Measurements from ENCODE around the gene ATL1. TPM values are rescaled to one million over a fixed set of nuclear protein-coding genes. Genes with fewer than 3 reads are reported as not detected.

Gene ATL1
- total and polyA plus RNA-seq, 2 of the 8 experiments (the other 6 are each of a cell fraction or from before 2014, with no cell fraction given) = 4.0 to 5.9 TPM

- TF ChIP-seq CHD7 (IDR thresholded peaks at IDR 0.05; ENCODE audit: insufficient replicate concordance, low read length) (no peak), SIN3A (conservative IDR thresholded peaks at IDR 0.05 in 1 of 2, IDR thresholded peaks at IDR 0.05 in 1 of 2; ENCODE audit: low read depth in 1 of 2, low read length in 2 of 2) (no peak), TCF12 (IDR thresholded peaks at IDR 0.05; ENCODE audit: low read depth, low read length) (no peak), ATF3 (IDR thresholded peaks at IDR 0.05; ENCODE audit: insufficient read depth, low read depth, low read length) (no peak), BCL11A (IDR thresholded peaks at IDR 0.05; ENCODE audit: low read depth in 2 of 2, low read length in 2 of 2) (no peak), E2F6 (IDR thresholded peaks at IDR 0.05) (no peak), TAF7 (optimal IDR thresholded peaks at IDR 0.05; ENCODE audit: borderline replicate concordance, low read depth, low read length) (no peak), CHD1 (IDR thresholded peaks at IDR 0.05; ENCODE audit: low read depth, low read length) (no peak), HDAC2 (IDR thresholded peaks at IDR 0.05; ENCODE audit: borderline replicate concordance in 1 of 2, low read depth in 2 of 2, low read length in 2 of 2) (no peak), JUN (IDR thresholded peaks at IDR 0.05; ENCODE audit: low read depth, low read length) (no peak)
These were observed 52.9 kb downstream of the ATL1 start (continued) for GRCh38 chr14:50612806-50613205.

Data from H1 (cell line).